HepG2 (cell line): ENCODE data around the gene FN1. TPM values are rescaled to one million over a fixed set of nuclear protein-coding genes. Genes with fewer than 3 reads are reported as not detected.

Experiments used
- ARNTL ChIP-seq: sonication (generic); formaldehyde crosslinking; IDR thresholded peaks from 2 replicates; pipeline ENCODE4 v1.4.0; 2020; ENCODE audit warnings: mild to moderate bottlenecking, missing genetic modification reagents
- ATRX ChIP-seq: sonication (generic); formaldehyde crosslinking; IDR thresholded peaks from 2 replicates; pipeline ENCODE4 v1.4.0; 2020; ENCODE audit warnings: missing genetic modification reagents, borderline replicate concordance
- CC2D1A ChIP-seq: sonication (generic); formaldehyde crosslinking; IDR thresholded peaks from 2 replicates; pipeline ENCODE4 v1.8.1; 2023; ENCODE audit warnings: mild to moderate bottlenecking, missing genetic modification reagents
- CREBL2 ChIP-seq: sonication (generic); formaldehyde crosslinking; IDR thresholded peaks from 2 replicates; pipeline ENCODE4 v1.8.1; 2023; ENCODE audit warnings: missing genetic modification reagents, mild to moderate bottlenecking, borderline replicate concordance
- FOSL2 ChIP-seq: sonication (generic); formaldehyde crosslinking; IDR thresholded peaks from 2 replicates; pipeline ENCODE4 v1.4.0; 2020; ENCODE audit warnings: missing genetic modification reagents
- HDAC6 ChIP-seq: fragments of 200-600 bp; sonication (generic); IDR thresholded peaks from 2 replicates; pipeline ENCODE4 v1.7.0; 2017; ENCODE audit warnings: mild to moderate bottlenecking, antibody characterized with exemption, low read length, low read depth
- KDM5A ChIP-seq: fragments of 200-600 bp; sonication (generic); IDR thresholded peaks from 2 replicates; pipeline ENCODE4 v1.7.0; 2018; ENCODE audit warnings: antibody characterized with exemption, mild to moderate bottlenecking, low read length, borderline replicate concordance
- NAIF1 ChIP-seq: sonication (generic); formaldehyde crosslinking; IDR thresholded peaks from 2 replicates; pipeline ENCODE4 v1.5.0; 2020; ENCODE audit warnings: mild to moderate bottlenecking, missing genetic modification reagents, borderline replicate concordance
- NFKBIZ ChIP-seq: IDR thresholded peaks from 2 replicates; pipeline ENCODE4 v1.6.1; 2018; ENCODE audit warnings: missing genetic modification reagents, missing compliant biosample characterization
- PLRG1 ChIP-seq: fragments of 450-650 bp; conservative IDR thresholded peaks from 2 replicates; pipeline ENCODE4 v1.6.1; 2016
- POLR2AphosphoS5 ChIP-seq: IDR thresholded peaks from 2 replicates; pipeline ENCODE4 v1.6.1; 2012; ENCODE audit warnings: low read depth, low read length
- SMARCC2 ChIP-seq: fragments of 450-650 bp; IDR thresholded peaks from 2 replicates; pipeline ENCODE4 v1.6.1; 2017; ENCODE audit warnings: antibody characterized with exemption, mild to moderate bottlenecking
- SMC3 ChIP-seq: IDR thresholded peaks from 2 replicates; pipeline ENCODE4 v1.6.1; 2011; ENCODE audit warnings: low read length, improper control_type of control experiment
- SRSF9 ChIP-seq: fragments of 200-400 bp; formaldehyde crosslinking; IDR thresholded peaks from 2 replicates; pipeline ENCODE4 v1.6.1; 2018; ENCODE audit warnings: borderline replicate concordance, mild to moderate bottlenecking, low read depth, low read length; ENCODE audit not compliant: insufficient read depth, poor library complexity, severe bottlenecking
- TEAD2 ChIP-seq: sonication (generic); formaldehyde crosslinking; IDR thresholded peaks from 2 replicates; pipeline ENCODE4 v1.9.0; 2021; ENCODE audit warnings: missing genetic modification reagents
- TSC22D2 ChIP-seq: sonication (generic); formaldehyde crosslinking; IDR thresholded peaks from 2 replicates; pipeline ENCODE4 v1.5.1; 2020; ENCODE audit warnings: missing genetic modification reagents, mild to moderate bottlenecking, borderline replicate concordance
- ZFY ChIP-seq: sonication (generic); formaldehyde crosslinking; IDR thresholded peaks from 2 replicates; pipeline ENCODE4 v1.4.0; 2020; ENCODE audit warnings: missing genetic modification reagents
- ZNF17 ChIP-seq: sonication (generic); formaldehyde crosslinking; IDR thresholded peaks from 2 replicates; pipeline ENCODE4 v1.5.0; 2020; ENCODE audit warnings: mild to moderate bottlenecking, missing genetic modification reagents
- ZNF235 ChIP-seq: sonication (generic); formaldehyde crosslinking; IDR thresholded peaks from 2 replicates; pipeline ENCODE4 v1.8.1; 2023; ENCODE audit warnings: mild to moderate bottlenecking, missing genetic modification reagents, borderline replicate concordance
- ZNF678 ChIP-seq: sonication (generic); formaldehyde crosslinking; IDR thresholded peaks from 2 replicates; pipeline ENCODE4 v1.4.0; 2020; ENCODE audit warnings: mild to moderate bottlenecking, missing genetic modification reagents
- ZNF7 ChIP-seq: IDR thresholded peaks from 2 replicates; pipeline ENCODE4 v1.6.1; 2016; ENCODE audit warnings: missing biosample characterization, missing genetic modification reagents
- ZNF703 ChIP-seq: sonication (generic); formaldehyde crosslinking; IDR thresholded peaks from 2 replicates; pipeline ENCODE4 v1.5.1; 2020; ENCODE audit warnings: missing genetic modification reagents, mild to moderate bottlenecking, moderate library complexity, borderline replicate concordance
- ZNF773 ChIP-seq: sonication (generic); formaldehyde crosslinking; IDR thresholded peaks from 2 replicates; pipeline ENCODE4 v1.4.0; 2020; ENCODE audit warnings: missing genetic modification reagents, borderline replicate concordance
- ZNF816 ChIP-seq: sonication (generic); formaldehyde crosslinking; IDR thresholded peaks from 2 replicates; pipeline ENCODE4 v1.8.0; 2022; ENCODE audit warnings: missing genetic modification reagents, mild to moderate bottlenecking, borderline replicate concordance
- polyA plus RNA-seq, 8 experiments: library from polyadenylated mRNA; depleted of rRNA in 3 of 8; stranded (reverse) in 7 of 8; unstranded in 1 of 8; fragments of >200 nt; fragmentation: Illumina TruSeq in 4 of 8; extraction: Trizol in 4 of 8; gene quantifications; 2 replicates each; pipeline versions ENCODE4 v1.2.1 to v1.2.3, GENCODE V29; 2011 to 2016; ENCODE audit warnings: low read depth in 4 of 8, missing spikeins in 1 of 8, mixed read lengths in 1 of 8; ENCODE audit not compliant: insufficient read depth in 1 of 8
- total RNA-seq, 5 experiments: library from RNA; depleted of rRNA; stranded (reverse); fragments of >200 nt; fragmentation: Illumina TruSeq; extraction: Trizol; gene quantifications; 2 replicates each; pipeline ENCODE4 v1.2.3, GENCODE V29; 2016; ENCODE audit warnings: low read depth in 1 of 5
- TF ChIP-seq, protein P1 (sequence below): sonication (generic); formaldehyde crosslinking; IDR thresholded peaks from 2 replicates; pipeline ENCODE4 v1.5.0; 2020; ENCODE audit warnings: mild to moderate bottlenecking, missing genetic modification reagents, borderline replicate concordance
- TF ChIP-seq, protein P2 (sequence below): IDR thresholded peaks from 2 replicates; pipeline ENCODE4 v1.6.1; 2016

FN1 gene
- total and polyA plus RNA-seq, 2 of the 13 experiments (the other 11 are each of a cell fraction or from before 2014, with no cell fraction given), result 1,847 to 6,471 TPM

DNA sequence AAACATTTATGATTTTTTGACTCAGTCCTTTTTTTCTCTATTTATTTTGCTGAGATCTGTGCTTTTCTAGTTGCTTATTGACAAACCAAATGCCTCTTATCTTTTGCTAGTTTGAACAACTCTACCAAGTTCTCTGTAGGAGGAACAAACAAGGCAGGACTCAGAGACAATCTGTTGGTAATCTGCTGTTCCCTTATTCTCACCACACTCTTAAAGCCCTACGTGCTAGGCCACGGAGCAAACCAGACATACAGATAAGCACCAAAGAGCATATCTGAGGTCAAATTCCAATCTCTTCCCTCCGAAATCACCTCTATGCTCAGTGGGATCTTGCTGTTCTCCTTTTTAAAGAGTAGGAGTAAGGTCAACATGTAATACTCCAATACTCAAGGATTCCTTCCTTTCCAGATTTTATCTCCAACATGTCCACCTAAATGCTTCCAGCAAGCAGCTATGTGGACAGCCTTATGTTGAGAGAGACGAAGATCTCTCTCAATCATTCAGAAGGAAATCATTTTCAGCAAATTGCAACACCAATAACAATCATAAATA lies 18.4 kb downstream of the FN1 start (continued):
- TF ChIP-seq SRSF9 (no peak), TEAD2 (CRISPR knock-in tag) (no peak), PLRG1 (no peak), CREBL2 (CRISPR knock-in tag) (no peak), TSC22D2 (no peak), ZNF773 (CRISPR knock-in tag) (no peak), ARNTL (CRISPR knock-in tag) (0 out of 2 replicates have a peak, but pooled peaks have one; percentile 18), SMC3 (no peak), KDM5A (no peak), ZNF235 (no peak), FOSL2 (CRISPR knock-in tag) (peak; percentile 83), ZNF816 (CRISPR knock-in tag) (no peak), ZNF703 (CRISPR knock-in tag) (no peak), ZNF17 (CRISPR knock-in tag) (no peak), SMARCC2 (no peak), HDAC6 (no peak), ZNF7 (CRISPR knock-in tag) (no peak), NFKBIZ (CRISPR knock-in tag) (peak; percentile 57; the same call in 1 of the 2 replicates), ZNF678 (no peak), NAIF1 (0 out of 2 replicates have a peak, but pooled peaks have one; percentile 26), CC2D1A (CRISPR knock-in tag) (peak; percentile 91; the same call in 1 of the 2 replicates), POLR2AphosphoS5 (peak; percentile 76), ATRX (CRISPR knock-in tag) (no peak), ZFY (CRISPR knock-in tag) (peak; percentile 61; the same call in 1 of the 2 replicates)
- TF ChIP-seq, protein P1, sequence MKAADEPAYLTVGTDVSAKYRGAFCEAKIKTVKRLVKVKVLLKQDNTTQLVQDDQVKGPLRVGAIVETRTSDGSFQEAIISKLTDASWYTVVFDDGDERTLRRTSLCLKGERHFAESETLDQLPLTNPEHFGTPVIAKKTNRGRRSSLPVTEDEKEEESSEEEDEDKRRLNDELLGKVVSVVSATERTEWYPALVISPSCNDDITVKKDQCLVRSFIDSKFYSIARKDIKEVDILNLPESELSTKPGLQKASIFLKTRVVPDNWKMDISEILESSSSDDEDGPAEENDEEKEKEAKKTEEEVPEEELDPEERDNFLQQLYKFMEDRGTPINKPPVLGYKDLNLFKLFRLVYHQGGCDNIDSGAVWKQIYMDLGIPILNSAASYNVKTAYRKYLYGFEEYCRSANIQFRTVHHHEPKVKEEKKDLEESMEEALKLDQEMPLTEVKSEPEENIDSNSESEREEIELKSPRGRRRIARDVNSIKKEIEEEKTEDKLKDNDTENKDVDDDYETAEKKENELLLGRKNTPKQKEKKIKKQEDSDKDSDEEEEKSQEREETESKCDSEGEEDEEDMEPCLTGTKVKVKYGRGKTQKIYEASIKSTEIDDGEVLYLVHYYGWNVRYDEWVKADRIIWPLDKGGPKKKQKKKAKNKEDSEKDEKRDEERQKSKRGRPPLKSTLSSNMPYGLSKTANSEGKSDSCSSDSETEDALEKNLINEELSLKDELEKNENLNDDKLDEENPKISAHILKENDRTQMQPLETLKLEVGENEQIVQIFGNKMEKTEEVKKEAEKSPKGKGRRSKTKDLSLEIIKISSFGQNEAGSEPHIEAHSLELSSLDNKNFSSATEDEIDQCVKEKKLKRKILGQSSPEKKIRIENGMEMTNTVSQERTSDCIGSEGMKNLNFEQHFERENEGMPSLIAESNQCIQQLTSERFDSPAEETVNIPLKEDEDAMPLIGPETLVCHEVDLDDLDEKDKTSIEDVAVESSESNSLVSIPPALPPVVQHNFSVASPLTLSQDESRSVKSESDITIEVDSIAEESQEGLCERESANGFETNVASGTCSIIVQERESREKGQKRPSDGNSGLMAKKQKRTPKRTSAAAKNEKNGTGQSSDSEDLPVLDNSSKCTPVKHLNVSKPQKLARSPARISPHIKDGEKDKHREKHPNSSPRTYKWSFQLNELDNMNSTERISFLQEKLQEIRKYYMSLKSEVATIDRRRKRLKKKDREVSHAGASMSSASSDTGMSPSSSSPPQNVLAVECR (CRISPR knock-in tag), result peak; percentile 45; the same call in 1 of the 2 replicates
- TF ChIP-seq, protein P2, sequence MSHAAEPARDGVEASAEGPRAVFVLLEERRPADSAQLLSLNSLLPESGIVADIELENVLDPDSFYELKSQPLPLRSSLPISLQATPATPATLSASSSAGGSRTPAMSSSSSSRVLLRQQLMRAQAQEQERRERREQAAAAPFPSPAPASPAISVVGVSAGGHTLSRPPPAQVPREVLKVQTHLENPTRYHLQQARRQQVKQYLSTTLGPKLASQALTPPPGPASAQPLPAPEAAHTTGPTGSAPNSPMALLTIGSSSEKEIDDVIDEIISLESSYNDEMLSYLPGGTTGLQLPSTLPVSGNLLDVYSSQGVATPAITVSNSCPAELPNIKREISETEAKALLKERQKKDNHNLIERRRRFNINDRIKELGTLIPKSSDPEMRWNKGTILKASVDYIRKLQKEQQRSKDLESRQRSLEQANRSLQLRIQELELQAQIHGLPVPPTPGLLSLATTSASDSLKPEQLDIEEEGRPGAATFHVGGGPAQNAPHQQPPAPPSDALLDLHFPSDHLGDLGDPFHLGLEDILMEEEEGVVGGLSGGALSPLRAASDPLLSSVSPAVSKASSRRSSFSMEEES (CRISPR knock-in tag), result no peak; the same call in none of the 2 replicates
